Mucosa of gallbladder (tissue), 1 donor: ENCODE results near the gene IBA57. TPM values are rescaled to one million over a fixed set of nuclear protein-coding genes. Genes with fewer than 3 reads are reported as not detected.

Experiments
- DNase-seq: peaks from one replicate; pipeline ENCODE4 v3.0.0-alpha.2; 2020; ENCODE audit warnings: low spot score
- total RNA-seq: library from RNA; stranded (reverse); gene quantifications from one replicate; pipeline ENCODE4 v1.2.1, GENCODE V29; 2021
- donor health status: DM: no; HTN: no; CAD: no.

Gene IBA57
- 12.8 TPM for total RNA-seq

DNA sequence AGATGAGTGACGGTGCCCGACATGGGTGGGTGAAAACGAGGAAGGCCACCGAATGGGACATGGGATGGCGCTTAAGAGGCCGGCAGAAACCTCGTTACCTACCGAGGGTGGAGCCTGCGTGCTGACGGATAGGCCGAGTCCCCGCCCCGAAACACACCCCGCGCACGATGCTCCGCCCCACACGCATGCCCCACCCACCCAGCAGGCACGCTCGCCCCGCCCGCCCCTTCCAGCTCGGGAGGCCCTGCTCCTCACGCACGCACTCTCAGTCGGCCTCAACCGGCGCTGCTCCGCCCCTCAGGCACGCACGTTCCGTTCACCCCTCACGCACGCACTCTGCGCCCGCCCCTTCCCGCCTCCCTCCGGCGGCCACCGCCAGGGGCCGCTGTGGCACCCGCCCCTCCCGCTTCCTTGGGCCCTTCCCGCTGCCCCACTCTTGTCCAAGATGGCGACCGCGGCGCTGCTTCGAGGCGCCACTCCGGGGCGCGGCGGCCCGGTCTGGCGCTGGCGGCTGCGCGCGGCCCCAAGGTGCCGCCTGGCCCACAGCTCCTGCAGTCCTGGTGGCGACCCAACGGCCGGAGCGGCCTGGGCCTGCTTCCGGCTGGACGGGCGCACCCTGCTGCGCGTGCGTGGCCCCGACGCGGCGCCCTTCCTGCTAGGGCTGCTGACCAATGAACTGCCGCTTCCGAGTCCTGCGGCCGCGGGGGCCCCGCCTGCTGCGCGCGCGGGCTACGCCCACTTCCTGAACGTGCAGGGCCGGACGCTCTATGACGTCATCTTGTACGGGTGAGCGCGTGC lies at the start of gene IBA57:
Gene IBA57 (plus strand): TSS at position 433 of the 798 bp plus-strand sequence. CDS start 13 bp downstream, at position 446.
- DNase-seq = peak; percentile 99

DNA sequence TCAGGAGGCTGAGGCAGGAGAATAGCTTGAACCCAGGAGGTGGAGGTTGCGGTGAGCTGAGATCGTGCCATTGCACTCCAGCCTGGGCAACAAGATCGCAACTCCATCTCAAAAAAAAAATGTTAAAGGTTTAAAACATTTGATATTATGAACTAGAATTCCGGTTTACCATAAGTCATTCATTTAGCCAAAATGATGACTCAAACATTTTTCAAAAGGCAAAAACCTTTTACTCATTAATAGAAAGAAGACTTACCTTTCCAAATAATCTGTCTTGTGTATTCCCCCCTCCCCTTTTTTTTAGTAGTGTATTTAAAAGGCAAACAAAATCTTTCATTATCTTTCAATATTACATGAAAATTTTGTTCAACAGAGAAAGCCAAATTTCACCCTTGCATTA lies 48.3 kb upstream of the IBA57 start:
- DNase-seq = no peak

DNA sequence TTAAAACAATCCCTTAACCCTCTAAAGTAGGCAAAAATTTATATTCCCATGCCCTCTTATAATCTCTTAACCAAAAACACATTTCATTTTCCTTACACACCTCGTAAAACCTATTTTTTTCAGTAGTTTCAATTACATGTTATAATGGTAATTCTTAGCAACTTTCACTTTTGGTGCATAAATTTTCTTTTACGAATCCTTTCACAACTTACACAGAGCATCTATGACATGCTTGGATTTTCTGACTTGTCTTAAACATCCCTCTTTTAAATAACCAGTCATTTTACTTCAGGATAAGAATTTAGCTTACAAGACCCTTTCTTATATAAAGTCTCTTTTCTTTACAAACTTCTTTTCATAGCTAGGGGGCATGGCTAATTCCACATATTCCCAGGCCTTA lies 47.6 kb upstream of the IBA57 start:
- no peak for DNase-seq

DNA sequence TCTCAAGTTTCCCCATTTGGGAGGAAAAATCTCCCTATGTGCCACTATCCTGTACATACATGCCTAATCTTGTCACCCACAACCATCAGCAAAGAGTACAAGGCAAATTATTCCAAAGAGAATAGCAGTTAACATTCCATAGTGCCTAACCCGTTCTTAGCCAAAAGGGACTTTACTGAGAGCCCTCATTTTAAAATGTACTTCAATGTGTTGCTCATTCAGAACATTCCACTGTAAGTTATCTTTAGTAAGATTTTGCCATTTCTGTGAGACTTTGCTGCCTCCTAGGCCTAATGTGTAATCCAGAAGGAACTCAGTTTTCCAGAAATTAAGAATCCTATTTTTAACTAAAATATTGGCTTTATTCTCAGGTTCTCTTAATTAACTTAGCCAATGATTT lies 45.3 kb upstream of the IBA57 start:
- no peak for DNase-seq

DNA sequence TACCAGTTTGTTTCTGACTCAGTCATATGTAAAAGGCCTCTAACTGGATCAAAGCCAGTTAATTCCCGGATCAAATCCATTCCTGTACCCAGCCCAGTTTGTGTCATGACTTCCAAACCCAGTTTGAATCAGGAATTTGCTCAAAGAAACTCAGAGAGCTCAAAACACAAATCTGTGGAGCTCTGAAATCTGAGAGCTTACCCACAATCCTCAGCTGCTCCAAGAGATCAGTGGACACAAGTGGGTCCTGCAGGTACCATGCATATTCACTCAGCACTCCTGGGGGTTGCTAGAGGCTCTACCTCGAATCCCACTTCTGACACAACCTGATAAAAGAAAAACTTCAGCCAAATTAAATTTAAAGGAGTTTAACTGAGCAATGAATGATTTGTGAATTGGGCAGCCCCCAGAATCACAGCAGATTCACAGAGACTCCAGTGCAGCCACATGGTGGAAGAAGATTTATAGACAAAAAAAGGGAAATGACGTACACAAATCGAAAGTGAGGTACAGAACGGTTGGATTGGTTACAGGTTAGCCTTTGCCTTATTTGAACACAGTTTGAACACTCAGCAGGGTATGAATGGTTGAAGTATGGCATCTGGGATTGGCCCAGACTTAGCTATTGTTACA lies 44.6 kb upstream of the IBA57 start:
- no peak for DNase-seq

DNA sequence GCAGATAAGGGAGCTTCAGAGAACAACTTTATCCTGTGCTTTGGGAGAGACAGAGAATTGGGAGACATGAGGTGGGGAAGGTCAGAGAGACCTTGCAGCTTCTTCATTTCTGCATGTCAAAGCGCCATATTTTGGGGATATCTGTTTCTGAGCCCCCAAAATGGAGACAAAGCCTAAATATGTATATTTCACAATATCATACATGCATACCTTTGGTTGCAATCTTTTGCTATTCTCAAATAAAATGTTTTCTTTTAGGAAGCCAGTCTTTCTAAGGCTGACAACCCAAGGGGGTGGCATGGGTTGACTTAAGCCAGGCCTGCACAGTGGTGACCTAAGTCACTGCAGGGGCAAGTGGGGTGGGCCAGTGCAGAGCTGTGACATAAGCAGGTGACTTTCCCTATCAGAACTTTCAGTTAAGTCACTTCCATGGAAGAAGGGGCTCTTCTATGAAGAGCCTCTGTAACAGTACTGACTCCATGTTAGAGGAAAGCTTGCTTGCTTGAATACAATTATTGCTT lies 42.6 kb upstream of the IBA57 start:
- DNase-seq = no peak

DNA sequence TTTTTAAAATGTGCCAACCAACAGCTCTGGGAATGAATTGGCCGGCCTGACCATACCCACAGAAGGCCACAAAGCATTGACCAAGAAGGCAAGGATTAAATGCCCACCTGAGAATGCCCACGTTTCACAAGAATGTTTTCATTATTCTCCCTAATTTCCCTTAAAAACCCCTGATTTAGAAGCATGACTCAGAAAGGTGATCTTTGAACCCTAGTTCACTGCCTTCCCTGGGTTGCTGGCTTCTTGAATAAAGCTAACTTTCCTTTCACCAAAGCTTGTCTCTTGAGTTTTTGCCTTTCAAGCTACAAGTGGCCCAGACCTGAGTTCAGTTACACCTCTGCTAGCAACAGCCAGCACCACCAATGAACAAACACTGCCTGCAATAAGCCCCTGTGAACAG lies 42.1 kb upstream of the IBA57 start:
- no peak for DNase-seq

DNA sequence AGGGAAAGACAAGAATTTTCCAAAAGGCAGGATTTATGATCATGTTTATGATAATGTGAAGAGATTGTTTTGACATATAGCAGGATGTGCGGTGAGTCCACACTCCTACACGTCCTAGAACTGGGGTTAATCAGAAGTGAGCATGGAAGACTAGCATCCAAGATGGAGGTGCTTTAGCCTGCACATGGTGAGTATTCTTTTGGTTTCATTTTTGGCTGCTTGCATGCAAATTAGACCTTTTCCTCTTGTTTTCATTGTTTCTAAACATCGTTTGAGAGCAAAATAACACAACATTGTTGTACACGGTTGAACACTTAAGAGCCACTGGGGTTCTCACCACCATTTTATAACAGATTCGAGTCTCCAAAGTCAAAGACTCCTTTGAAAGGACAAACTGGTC lies 40.4 kb upstream of the IBA57 start:
- DNase-seq = no peak

DNA sequence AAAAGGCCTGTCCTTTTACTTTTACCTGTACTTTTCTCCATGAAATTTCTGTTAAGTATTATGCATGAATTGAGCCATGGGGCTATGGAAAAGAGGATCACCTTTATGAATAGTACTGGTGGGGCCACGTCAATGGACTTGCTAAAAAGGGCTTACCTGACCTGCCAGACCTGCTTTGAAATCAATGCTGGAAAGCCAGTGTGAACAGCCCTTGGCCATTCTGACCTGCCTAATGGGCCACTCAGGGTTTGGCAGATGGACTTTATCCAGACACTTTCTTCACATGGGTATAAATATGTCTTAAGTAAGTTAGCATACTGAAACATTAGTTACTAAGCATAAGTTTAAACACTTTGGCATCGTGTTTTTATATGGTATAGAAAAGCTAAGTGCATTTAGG lies 33.8 kb upstream of the IBA57 start:
- no peak for DNase-seq

DNA sequence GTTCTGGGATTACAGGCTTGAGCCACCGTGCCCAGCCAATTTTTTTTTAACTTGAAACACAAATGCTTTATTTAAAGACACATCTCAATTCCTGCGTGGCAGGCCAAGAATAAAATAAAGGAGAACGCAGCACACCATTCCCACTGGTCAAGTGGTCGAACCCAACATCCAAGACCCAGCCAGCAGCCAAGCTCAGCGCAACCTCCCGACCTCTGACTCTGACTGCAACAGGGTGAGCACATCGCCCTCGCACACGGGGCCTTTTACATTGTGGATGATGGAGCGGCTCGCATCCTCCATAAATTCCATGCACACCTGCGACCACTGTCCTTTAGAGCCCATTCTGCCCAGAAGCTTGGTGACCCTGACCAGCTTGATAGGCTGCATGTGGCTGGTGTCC lies 31.0 kb upstream of the IBA57 start:
- no peak for DNase-seq

DNA sequence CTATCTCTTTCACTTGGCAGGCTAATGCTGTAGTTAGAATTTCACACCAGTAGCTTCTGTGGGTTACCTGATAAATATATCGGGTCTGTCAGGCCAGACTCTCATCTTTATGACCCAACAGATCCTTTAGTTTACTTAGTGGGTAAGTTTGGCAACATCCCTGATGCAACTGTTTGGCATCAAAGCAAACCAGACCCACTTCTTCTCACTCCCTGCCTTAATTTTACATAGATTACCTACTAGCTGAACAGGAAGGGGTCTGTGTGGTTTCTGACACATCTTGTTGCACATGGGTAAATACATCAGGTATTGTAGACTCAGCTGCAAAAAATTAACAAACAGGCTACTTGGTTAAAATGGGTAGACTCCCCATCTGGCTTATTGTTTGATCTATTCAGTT lies 28.7 kb upstream of the IBA57 start:
- DNase-seq = no peak

DNA sequence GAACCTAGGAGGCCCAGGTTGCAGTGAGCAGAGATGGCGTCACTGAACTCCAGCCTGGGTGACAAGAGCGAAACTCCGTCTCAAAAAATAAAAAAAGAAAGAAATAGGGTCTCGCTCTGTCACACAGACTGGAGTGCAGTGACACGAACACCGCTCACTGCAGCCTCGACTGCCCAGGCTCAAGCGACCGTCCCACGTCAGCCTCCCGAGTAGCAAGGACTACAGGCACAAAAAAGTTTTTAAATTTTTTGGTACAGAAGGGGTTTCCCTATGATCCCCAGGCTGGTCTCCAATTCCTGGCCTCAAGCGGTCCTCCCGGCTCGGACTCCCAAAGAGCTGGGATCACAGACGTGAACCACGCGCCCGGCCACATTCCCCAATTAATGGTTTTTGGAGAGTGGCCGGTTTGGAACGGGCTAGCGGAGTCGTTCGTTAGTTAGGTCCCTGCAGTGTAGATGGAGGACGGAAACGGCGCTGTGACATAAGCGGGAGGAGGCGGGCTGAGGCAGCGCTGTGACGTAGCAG lies 26.1 kb upstream of the IBA57 start:
- no peak for DNase-seq

DNA sequence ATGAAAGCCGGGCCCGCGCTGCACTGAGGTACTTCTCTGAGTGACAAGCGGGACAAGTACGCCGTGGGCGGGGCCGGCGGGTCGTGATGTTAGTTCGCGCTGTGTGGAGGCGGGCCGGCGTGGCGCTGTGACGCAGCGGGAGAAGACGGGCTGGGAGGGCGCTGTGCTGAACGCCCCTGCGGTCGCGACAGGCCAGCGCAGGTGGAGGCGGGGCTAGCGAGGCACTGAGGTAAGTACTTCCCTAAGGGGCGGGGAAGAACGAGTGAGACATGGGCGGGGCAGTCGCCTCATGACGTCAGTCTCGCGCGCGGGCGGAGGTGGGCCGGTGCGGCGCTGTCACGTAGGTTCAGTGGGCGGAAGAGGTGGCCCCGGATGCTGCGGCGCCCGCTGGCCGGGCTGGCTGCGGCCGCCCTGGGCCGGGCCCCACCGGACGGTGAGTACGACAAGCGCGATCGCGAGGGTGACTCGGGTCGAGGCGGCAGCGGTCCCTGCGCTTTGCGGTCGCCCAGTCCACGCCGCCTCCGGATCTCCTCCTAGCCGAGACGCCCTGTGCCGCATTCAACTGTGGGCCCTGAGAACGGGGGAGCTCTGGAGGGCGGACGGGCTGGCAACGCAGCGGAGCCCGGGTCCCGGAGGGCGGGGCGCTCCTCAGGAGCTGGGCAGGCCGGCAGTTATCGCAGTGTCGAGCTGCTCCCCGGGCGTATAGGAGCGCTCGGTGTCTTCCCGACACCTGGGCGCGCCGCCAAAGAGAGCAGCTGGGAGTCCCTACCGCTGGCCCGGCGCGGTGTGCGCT lies 25.5 kb upstream of the IBA57 start, which contains the start of gene GUK1:
Gene GUK1 (plus strand): TSS at position 349 of the 793 bp plus-strand sequence. CDS start 24 bp downstream, at position 373.
- DNase-seq = peak; percentile 100

DNA sequence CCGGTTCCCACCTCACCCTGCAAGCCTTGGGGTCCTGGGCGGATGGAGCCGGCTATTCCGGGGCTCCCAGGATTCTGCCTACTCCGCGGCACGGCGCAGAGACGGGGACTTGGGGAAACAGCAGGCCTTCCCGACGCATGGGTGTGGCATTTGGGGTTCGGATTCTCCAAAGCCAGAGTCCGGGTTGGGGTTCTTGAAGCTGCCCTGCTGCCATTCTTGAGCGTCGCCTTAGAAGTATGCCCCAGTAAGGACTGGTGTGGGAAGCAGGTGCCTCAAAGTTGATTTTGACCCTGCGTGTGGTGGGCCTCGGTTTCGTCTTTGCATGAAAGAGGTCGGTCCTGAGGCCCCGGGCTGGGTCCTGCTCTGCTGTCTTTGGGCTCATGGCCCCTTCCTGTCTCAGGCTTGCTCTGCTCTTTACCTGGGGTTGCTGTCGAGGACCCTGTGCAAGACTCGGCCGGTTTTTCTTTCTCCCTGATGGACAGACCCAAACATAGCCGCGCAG lies 24.8 kb upstream of the IBA57 start:
- DNase-seq = no peak

DNA sequence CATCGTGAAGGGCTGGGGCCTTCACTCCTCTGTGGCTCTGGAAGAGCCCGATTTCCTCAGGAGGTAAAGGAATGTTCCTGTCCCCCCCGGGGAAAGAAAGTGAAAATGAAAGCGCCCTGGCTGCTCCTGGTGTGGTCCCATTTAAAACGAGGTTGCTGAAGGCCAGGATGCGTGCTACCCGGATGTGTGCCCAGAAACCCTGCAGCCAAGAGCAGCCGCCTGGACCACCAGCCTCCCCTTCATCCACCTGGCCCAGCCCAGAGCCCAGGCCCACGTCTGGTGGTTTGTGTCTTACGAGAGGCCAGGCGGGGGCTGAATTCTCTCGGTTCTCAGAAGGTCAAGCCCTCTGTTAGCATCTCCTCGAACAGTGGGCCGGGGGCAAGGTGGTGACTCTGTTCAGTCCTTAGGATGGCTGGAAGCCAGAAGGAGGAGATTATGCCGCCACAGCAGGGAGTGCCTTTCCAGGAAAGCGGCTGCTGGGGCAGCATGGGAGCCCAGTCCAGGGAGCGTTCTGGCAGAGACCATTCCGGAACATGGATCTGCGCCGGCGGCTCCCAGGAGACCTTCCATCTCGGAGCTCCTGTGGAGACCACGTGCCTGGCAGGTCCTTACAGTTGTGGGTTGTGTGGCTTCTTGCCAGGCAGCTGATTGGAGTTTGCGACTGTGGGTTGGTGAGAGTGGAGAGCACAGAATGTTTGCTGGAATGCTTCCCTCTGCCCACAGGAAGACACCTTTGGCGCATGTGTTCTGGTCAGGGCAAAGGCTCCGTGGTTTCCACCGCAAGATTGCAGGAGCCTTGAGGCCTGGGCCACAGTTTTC lies 24.2 kb upstream of the IBA57 start:
- no peak for DNase-seq

DNA sequence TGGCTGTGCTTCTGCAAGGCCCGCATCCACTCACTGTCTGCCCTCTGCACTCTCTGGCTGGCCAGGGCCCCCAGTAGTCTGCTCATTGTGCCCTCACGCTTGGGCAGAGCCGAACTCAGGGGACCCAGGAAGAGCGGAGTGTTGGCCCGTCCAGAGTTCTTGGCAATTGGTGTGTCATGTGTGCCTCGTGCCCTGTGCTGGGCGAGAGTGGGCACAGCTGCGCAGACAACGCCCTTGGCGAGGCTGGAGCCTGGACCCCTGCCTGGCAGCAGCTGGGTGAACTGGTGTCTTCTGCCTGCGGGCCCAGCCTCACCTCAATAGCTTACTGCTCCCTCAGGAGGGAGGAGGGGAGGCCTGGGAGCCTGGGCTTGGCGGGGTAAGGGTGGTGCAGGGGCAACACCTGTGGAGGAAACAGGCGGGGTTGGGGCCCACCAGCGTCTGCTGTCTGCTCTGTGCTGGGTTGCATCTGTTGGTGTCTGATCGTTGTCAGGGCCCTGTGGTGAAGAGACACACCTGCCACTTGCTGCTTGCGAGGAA lies 23.4 kb upstream of the IBA57 start:
- no peak for DNase-seq

DNA sequence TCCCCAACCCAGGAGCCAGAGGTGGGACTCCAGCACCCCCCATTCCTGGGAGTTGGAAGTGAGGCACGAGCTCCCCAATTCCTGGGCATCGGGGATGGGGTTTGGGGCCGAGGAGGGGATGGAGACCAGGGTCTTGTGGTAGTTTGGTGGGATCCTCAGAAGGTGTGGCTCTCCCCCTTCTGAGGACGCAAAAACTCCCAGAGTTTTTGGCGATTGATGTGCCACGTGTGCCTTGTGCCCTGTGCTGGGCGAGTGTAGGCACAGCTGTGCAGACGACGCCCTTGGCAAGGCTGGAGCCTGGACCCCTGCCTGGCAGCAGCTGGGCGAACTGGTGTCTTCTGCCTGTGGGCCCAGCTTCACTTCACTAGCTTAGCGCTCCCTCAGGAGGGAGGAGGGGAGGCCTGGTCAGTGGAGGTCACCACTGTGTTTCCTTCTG lies 22.9 kb upstream of the IBA57 start:
- no peak for DNase-seq

DNA sequence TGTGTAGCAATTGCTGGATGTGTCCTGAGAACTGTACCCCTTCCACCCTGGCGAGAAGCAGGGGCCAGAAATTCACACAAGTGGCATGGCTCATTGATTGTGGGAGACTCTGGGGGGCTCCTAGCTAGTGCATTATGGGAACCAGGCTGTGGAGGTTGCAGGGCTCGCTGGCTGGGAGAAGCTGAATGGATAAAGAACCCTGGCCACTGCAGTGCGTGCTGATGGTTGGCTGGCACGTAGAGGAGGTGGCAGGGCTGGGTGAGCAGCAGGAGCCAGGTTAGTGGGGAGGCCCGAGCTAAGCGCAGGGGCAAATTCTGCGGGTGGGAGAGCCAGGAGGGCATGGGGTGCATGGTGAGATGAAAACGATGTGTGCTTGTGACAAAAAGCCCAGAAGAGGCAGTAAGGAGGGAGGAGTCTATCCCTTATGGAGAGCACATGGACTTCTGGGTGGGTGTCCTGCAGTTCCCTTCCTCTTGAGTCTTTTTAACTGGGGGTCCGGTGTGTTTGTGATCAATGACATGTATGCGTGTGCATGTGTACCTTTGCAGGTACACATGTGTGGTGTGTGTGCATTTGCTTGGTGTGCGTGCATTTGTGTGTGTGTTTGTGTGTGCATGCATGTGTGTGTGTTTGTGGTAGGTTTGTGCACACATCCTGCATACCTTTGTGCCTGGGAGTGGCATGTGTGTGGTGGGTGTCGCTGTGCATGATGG lies 22.0 kb upstream of the IBA57 start:
- DNase-seq = no peak

DNA sequence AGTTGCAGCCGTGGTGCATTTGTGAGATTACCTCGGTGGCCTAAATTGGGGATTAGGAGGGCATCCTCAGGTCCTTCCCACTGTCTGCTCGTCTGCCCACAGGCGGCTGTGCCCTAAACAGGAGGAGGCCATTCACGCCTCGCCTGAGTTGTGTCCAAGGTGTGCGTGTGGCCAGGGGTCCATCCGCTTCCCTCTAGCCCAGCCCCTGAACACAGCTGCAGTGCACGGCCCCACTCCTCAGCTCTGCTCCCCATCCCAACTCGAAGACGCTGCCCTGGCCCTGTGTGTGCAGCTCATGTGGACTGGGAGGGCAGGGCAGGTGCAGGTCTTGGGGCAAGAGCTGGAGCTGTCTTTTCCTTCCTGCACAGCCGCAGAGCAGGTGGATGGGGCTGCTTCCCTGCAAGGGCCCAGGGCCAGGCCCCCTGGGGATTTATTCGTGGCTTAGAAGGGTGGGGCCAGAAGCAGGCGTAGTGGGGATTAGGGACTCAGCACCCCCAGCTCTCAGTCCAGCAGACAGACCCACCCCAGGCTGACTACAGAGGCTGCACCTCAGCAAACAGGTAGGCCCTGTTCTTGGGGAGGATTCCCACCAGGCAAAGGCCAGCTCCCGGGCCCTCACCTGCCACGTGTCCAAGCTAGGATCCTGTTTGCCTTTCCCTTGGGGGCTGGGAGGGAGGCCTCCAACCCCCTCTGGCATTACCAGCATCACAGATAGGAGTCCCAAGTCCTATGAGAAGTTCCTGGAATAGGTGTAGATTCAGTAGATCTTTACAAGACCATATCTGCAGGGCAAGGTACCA lies 21.2 kb upstream of the IBA57 start:
- DNase-seq = no peak
